Measurements from ENCODE around the gene ZCCHC17.

GRCh38 chr1:31372751-31373055, 75.9 kb downstream of the ZCCHC17 start:
- TF ChIP-seq POLR2A (IDR thresholded peaks at IDR 0.05) (no peak), POLR2AphosphoS5 (IDR thresholded peaks at IDR 0.05) (no peak), EP300 (IDR thresholded peaks at IDR 0.05) (no peak)
- TF ChIP-seq, protein P1, sequence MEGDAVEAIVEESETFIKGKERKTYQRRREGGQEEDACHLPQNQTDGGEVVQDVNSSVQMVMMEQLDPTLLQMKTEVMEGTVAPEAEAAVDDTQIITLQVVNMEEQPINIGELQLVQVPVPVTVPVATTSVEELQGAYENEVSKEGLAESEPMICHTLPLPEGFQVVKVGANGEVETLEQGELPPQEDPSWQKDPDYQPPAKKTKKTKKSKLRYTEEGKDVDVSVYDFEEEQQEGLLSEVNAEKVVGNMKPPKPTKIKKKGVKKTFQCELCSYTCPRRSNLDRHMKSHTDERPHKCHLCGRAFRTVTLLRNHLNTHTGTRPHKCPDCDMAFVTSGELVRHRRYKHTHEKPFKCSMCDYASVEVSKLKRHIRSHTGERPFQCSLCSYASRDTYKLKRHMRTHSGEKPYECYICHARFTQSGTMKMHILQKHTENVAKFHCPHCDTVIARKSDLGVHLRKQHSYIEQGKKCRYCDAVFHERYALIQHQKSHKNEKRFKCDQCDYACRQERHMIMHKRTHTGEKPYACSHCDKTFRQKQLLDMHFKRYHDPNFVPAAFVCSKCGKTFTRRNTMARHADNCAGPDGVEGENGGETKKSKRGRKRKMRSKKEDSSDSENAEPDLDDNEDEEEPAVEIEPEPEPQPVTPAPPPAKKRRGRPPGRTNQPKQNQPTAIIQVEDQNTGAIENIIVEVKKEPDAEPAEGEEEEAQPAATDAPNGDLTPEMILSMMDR (IDR thresholded peaks at IDR 0.05): no peak
